ENCODE data around the gene MAST3. TPM values are rescaled to one million over a fixed set of nuclear protein-coding genes. Genes with fewer than 3 reads are reported as not detected.

MAST3 gene
- total RNA-seq, 1 experiment from 2014 or later: 14.2 TPM

DNA sequence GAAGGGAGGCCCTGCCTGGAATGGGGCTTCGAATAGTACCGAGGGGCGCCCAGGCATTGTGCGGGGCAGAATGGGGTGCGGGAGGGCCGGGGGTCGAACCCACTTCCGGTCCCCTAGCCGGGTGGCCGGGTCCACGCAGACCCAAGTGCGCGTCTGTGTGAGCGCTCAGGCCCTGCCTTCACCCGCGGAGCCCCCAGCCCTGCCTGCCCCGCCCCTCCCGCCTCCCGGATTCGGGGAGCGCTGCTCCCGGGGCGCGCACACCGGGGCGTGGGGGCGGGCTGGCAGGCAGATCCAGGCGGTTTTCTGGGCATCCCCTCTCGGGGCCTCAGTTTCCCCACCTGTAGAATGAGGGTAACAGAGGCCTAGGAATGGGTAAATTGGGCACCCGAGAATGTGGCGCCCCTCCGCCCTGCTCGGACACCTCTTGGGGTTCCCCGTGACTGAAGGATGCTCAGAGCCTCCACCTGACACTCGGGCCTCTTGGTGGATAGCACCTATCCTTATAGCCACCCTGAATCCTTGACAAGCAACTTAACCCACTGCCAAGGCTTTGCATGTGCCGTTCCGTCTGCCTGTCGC is 56.1 kb downstream of the MAST3 start:
- peak overlapping the region; percentile 83 to 90 for H3K4me3 ChIP-seq (replicated peaks in 1 of 2; ENCODE audit: low read depth in 1 of 2, low read length in 2 of 2)
- peak overlapping the region; percentile 85 for H3K27ac ChIP-seq (ENCODE audit: low read depth, low read length)
- no peak for ATAC-seq
- RAD21 ChIA-PET (ENCODE audit: low non-redundant PET in 1 of 2, low total read pairs in 2 of 2, uncharacterized antibody in 2 of 2, unreplicated experiment in 2 of 2): no interaction called here
- POLR2A ChIA-PET: no interaction called here
- intact Hi-C loops (cut with micrococcal nuclease): loop anchor here (10.0 kb wide), 1 partner anchor 149 kb away; the partner anchor contains the start of gene ARRDC2
- H3K9me2 ChIP-seq (ENCODE audit: insufficient read depth): no peaks in the 10 kb centered on the region
- 0 out of 2 replicates have a peak, but pooled peaks have one; percentile 55 for TF ChIP-seq ZFX (IDR thresholded peaks at IDR 0.05)
- no peak for TF ChIP-seq YY1 (IDR thresholded peaks at IDR 0.05; ENCODE audit: extremely low read depth, insufficient replicate concordance, low read depth, low read length)
- TF ChIP-seq, protein P1, sequence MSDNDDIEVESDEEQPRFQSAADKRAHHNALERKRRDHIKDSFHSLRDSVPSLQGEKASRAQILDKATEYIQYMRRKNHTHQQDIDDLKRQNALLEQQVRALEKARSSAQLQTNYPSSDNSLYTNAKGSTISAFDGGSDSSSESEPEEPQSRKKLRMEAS (IDR thresholded peaks at IDR 0.05): no peak
- no peak for TF ChIP-seq CEBPB (IDR thresholded peaks at IDR 0.05; ENCODE audit: low read depth)
- no peak for TF ChIP-seq ELF1 (IDR thresholded peaks at IDR 0.05; ENCODE audit: borderline replicate concordance, low read depth)
- TF ChIP-seq EZH2phosphoT487 (IDR thresholded peaks at IDR 0.05; ENCODE audit: borderline replicate concordance): no peak
- no peak for TF ChIP-seq ZNF274 (IDR thresholded peaks at IDR 0.05; ENCODE audit: low read depth, low read length)
- TF ChIP-seq POLR2A (IDR thresholded peaks at IDR 0.05; ENCODE audit: borderline replicate concordance, extremely low read depth, insufficient read depth, insufficient read length): no peak
- CTCF ChIA-PET: interaction anchor here (1.6 kb wide), 1 partner anchor 41 kb away, joined by 4 read pairs; no protein-coding TSS in a partner anchor
- H3K9me3 ChIP-seq (ENCODE audit: control insufficient read depth in 1 of 2, insufficient read depth in 1 of 2, low read depth in 1 of 2, low read length in 2 of 2): no peaks in the 10 kb centered on the region
- BruUV-seq (replicated peaks): no TSS peak
- H3K36me3 ChIP-seq (ENCODE audit: control insufficient read depth in 1 of 2, insufficient read depth in 2 of 2, low read length in 2 of 2): peaks cover 0 to 11% of the 10 kb centered on the region in 2 experiments; a peak in 1 of 4 replicates
- peaks cover 44 to 49% of the 10 kb centered on the region in 2 experiments for H3K4me1 ChIP-seq (ENCODE audit: control insufficient read depth in 1 of 2, insufficient read depth in 2 of 2, low read length in 2 of 2)
- no peaks in the 10 kb centered on the region for H4K20me1 ChIP-seq (ENCODE audit: insufficient read depth)
- peaks cover 35% of the 10 kb centered on the region for H3K79me2 ChIP-seq (ENCODE audit: insufficient read depth, low read length)
- no peaks in the 10 kb centered on the region for H3K27me3 ChIP-seq (ENCODE audit: insufficient read depth, low read length)
- H3K9ac ChIP-seq (ENCODE audit: low read length): peak overlapping the region; percentile 98
- no peak overlapping the region for H2AFZ ChIP-seq (ENCODE audit: low read depth, low read length, poor library complexity, severe bottlenecking)
- peak overlapping the region; percentile 99 for H3K4me2 ChIP-seq (ENCODE audit: low read length)
- no peak for DNase-seq (ENCODE audit: low read depth, low spot score)

Measured in HCT116 (cell line).